ENCODE data around the gene CYP46A1.

Gene CYP46A1

GRCh38 chr14:99648027-99648784 is 35.9 kb upstream of the CYP46A1 start:
- H3K36me3 Mint-ChIP-seq (ENCODE audit: low read depth), result no peaks in the 10 kb centered on the region
- no peaks in the 10 kb centered on the region for H3K4me1 Mint-ChIP-seq
- no peak overlapping the region for H3K4me3 Mint-ChIP-seq
- TF ChIP-seq CTCF (IDR thresholded peaks at IDR 0.05; ENCODE audit: unreplicated experiment in 3 of 3), result no peak
- no peaks in the 10 kb centered on the region for H3K9me3 Mint-ChIP-seq
- peak overlapping the region in 1 of 3 experiments; percentile 1 for H3K27ac Mint-ChIP-seq
- H3K27me3 Mint-ChIP-seq (ENCODE audit: low read depth), result peaks cover 15% of the 10 kb centered on the region

DNA sequence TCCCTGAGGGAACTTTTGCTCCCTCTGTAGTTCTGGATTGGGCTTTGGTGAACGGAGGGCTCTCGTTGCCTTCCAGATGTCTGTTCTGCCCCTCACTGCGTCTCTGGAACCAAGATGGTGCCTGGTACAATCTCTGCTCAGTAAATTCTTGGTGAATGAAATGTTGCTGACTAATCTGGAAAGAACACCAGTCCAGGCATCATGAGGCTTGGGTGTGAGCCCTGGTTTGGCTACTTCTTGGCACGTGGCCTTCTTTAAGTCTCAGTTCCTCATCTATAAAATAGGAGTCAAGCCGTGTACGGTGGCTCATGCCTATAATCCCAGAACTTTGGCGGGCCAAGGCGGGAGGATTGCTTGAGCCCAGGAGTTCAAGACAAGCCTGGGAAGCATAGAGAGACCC is 34.9 kb upstream of the CYP46A1 start:
- no peak for TF ChIP-seq CTCF (IDR thresholded peaks at IDR 0.05; ENCODE audit: unreplicated experiment in 3 of 3)
- Mint-ChIP-seq H3K27me3 (ENCODE audit: low read depth) (peaks cover 10% of the 10 kb centered on the region), H3K36me3 (ENCODE audit: low read depth) (no peaks in the 10 kb centered on the region), H3K27ac (no peak overlapping the region), H3K4me3 (no peak overlapping the region), H3K4me1 (peaks cover under 1% of the 10 kb centered on the region), H3K9me3 (no peaks in the 10 kb centered on the region)

GRCh38 chr14:99649643-99650042 is 34.5 kb upstream of the CYP46A1 start:
- Mint-ChIP-seq H3K36me3 (ENCODE audit: low read depth) (no peaks in the 10 kb centered on the region), H3K27me3 (ENCODE audit: low read depth) (peaks cover 10% of the 10 kb centered on the region), H3K4me1 (peaks cover 5% of the 10 kb centered on the region), H3K27ac (no peak overlapping the region), H3K9me3 (no peaks in the 10 kb centered on the region), H3K4me3 (no peak overlapping the region)
- TF ChIP-seq CTCF (IDR thresholded peaks at IDR 0.05; ENCODE audit: unreplicated experiment in 3 of 3), result no peak

- Mint-ChIP-seq H3K27me3 (ENCODE audit: low read depth) (peaks cover 10% of the 10 kb centered on the region), H3K9me3 (no peaks in the 10 kb centered on the region), H3K4me3 (no peak overlapping the region), H3K36me3 (ENCODE audit: low read depth) (no peaks in the 10 kb centered on the region), H3K4me1 (peaks cover 6% of the 10 kb centered on the region), H3K27ac (no peak overlapping the region)
- no peak for TF ChIP-seq CTCF (IDR thresholded peaks at IDR 0.05; ENCODE audit: unreplicated experiment in 3 of 3)
These were observed 33.9 kb upstream of the CYP46A1 start for GRCh38 chr14:99650189-99650588.

DNA sequence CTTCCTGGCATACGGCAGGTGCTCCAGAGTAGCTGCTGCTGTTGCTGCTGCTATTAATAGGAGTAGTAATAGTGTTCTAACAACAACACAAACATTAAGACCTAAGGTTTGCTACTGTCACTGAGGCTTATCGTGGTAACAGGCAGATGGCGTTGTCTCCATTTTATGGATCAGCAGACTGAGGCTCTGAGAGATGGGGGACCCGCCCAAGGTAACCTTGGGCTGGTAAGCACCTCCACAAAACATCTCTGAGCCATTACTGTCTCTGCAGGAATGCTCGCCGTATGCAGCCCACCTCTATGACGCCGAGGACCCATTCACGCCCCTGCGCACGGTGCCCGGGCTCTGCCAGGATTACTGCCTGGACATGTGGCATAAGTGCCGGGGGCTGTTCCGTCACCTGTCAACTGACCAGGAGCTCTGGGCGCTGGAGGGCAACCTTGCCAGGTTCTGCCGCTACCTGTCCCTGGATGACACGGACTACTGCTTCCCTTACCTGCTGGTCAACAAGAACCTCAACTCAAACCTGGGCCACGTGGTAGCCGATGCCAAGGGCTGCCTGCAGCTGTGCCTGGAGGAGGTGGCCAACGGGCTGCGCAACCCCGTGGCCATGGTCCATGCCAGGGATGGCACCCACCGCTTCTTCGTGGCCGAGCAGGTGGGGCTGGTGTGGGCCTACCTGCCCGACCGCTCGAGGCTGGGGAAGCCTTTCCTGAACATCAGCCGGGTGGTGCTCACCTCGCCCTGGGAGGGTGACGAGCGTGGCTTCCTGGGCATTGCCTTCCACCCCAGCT is 31.9 kb upstream of the CYP46A1 start:
- Mint-ChIP-seq H3K4me1 (peaks cover 6% of the 10 kb centered on the region), H3K36me3 (ENCODE audit: low read depth) (no peaks in the 10 kb centered on the region), H3K27me3 (ENCODE audit: low read depth) (peaks cover 4% of the 10 kb centered on the region), H3K4me3 (no peak overlapping the region), H3K27ac (no peak overlapping the region), H3K9me3 (no peaks in the 10 kb centered on the region)
- TF ChIP-seq CTCF (IDR thresholded peaks at IDR 0.05; ENCODE audit: unreplicated experiment in 3 of 3), result no peak

Data from nephron (organoid).